ENCODE measurements around the gene GANC. TPM values are rescaled to one million over a fixed set of nuclear protein-coding genes. Genes with fewer than 3 reads are reported as not detected.

The GANC gene
- polyA plus RNA-seq, 2 of the 4 experiments (the other 2 are of a cell fraction) = 8.0 to 9.4 TPM

- TF ChIP-seq NPAS2 (CRISPR knock-in tag; IDR thresholded peaks at IDR 0.05; ENCODE audit: borderline replicate concordance) (no peak), HOXB13 (CRISPR knock-in tag; IDR thresholded peaks at IDR 0.05; ENCODE audit: low read depth) (no peak), FOXS1 (CRISPR knock-in tag; IDR thresholded peaks at IDR 0.05) (no peak), TP53 (CRISPR knock-in tag; IDR thresholded peaks at IDR 0.05) (no peak), POLR2A (IDR thresholded peaks at IDR 0.05; ENCODE audit: low read length) (no peak), E2F6 (IDR thresholded peaks at IDR 0.05; ENCODE audit: borderline replicate concordance, low read depth) (no peak)
These were observed 9.9 kb downstream of the GANC start (continued) for GRCh38 chr15:42282926-42283325.

- DNase-seq (ENCODE audit: low read depth in 1 of 2, low spot score in 1 of 2) (no peak), FAIRE-seq (no peak), ATAC-seq (no peak)
- WGBS (ENCODE audit: missing lambda C conversion rate) = 88% methylated on average over 2 of the region's 3 CpGs
- H3K4me1 ChIP-seq = peaks cover 15% of the 10 kb centered on the region; the same call in 2 of the 3 replicates
- no peaks in the 10 kb centered on the region for H3K9me3 ChIP-seq
- no peak overlapping the region for H3K4me3 ChIP-seq
- H3K27ac ChIP-seq = no peak overlapping the region
- ChIA-PET POLR2A (interaction anchor here (1.7 kb wide), 1 partner anchor 10 kb away, joined by 4 read pairs; the partner anchor contains the start of genes GANC and TMEM87A), CTCF (no interaction called here)
- H3K4me2 ChIP-seq = no peak overlapping the region
- TF ChIP-seq ZNF302 (CRISPR knock-in tag; IDR thresholded peaks at IDR 0.05) (no peak), ELK1 (IDR thresholded peaks at IDR 0.05; ENCODE audit: low read depth, low read length) (no peak)
These were observed 10.7 kb downstream of the GANC start for GRCh38 chr15:42283671-42284070.

- FAIRE-seq (no peak), ATAC-seq (no peak), DNase-seq (ENCODE audit: low read depth in 1 of 2, low spot score in 1 of 2) (no peak)
- no peaks in the 10 kb centered on the region for H3K9me3 ChIP-seq
- no peak overlapping the region for H3K4me3 ChIP-seq
- H3K4me1 ChIP-seq = peaks cover 15% of the 10 kb centered on the region; the same call in 2 of the 3 replicates
- no peak overlapping the region for H3K27ac ChIP-seq
- CTCF ChIA-PET = interaction anchor here (0.6 kb wide), 1 partner anchor 153 kb away, joined by 3 read pairs; no protein-coding TSS in a partner anchor
- no peak overlapping the region for H3K4me2 ChIP-seq
- POLR2A ChIA-PET = interaction anchor here (0.6 to 1.7 kb wide), 2 partner anchors 11 to 708 kb away, joined by 4 to 8 read pairs; partner anchors contain the start of genes GANC and TMEM87A
- TF ChIP-seq CBX2 (IDR thresholded peaks at IDR 0.05; ENCODE audit: borderline replicate concordance, low read depth) (no peak), TFCP2L1 (CRISPR knock-in tag; IDR thresholded peaks at IDR 0.05) (no peak), BHLHE40 (IDR thresholded peaks at IDR 0.05; ENCODE audit: low read depth, low read length) (no peak)
These were observed 11.6 kb downstream of the GANC start for GRCh38 chr15:42284551-42284950.

GRCh38 chr15:42285034-42285433 lies 12.0 kb downstream of the GANC start:
- no peak for ATAC-seq
- no peak for TF ChIP-seq POLR2A (IDR thresholded peaks at IDR 0.05; ENCODE audit: low read length)
- TF ChIP-seq ESRRA (IDR thresholded peaks at IDR 0.05; ENCODE audit: borderline replicate concordance, low read length) = no peak
- no peak for TF ChIP-seq JUNB (IDR thresholded peaks at IDR 0.05)
- no peak for TF ChIP-seq JUN (IDR thresholded peaks at IDR 0.05)
- no peak for TF ChIP-seq CTCF (IDR thresholded peaks at IDR 0.05)
- TF ChIP-seq ZC3H11A (IDR thresholded peaks at IDR 0.05) = no peak
- no peak for TF ChIP-seq CEBPB (IDR thresholded peaks at IDR 0.05)
- no peak for TF ChIP-seq CBX2 (IDR thresholded peaks at IDR 0.05; ENCODE audit: borderline replicate concordance, low read depth)
- no peak for TF ChIP-seq KDM1A (IDR thresholded peaks at IDR 0.05; ENCODE audit: low read depth)
- no peaks in the 10 kb centered on the region for H3K9me3 ChIP-seq
- DNase-seq (ENCODE audit: low read depth in 1 of 2, low spot score in 1 of 2) = no peak
- CTCF ChIA-PET = interaction anchor here (0.6 kb wide), 1 partner anchor 153 kb away, joined by 3 read pairs; no protein-coding TSS in a partner anchor
- FAIRE-seq = no peak
- H3K4me2 ChIP-seq = no peak overlapping the region
- POLR2A ChIA-PET = interaction anchor here (1.7 kb wide), 1 partner anchor 12 kb away, joined by 4 read pairs; the partner anchor contains the start of genes GANC and TMEM87A
- WGBS (ENCODE audit: missing lambda C conversion rate) = 88% methylated on average over 1 of the region's 1 CpG
- H3K4me3 ChIP-seq = no peak overlapping the region
- peaks cover 15% of the 10 kb centered on the region; the same call in 2 of the 3 replicates for H3K4me1 ChIP-seq
- H3K27ac ChIP-seq = no peak overlapping the region; a peak in 1 of 6 replicates

All from A549 (cell line).